Endodermal cell (in vitro differentiated cells): ENCODE measurements around the gene AGXT. TPM values are rescaled to one million over a fixed set of nuclear protein-coding genes. Genes with fewer than 3 reads are reported as not detected.

Source experiments
- DNase-seq: peaks from one replicate; pipeline ENCODE4 v3.0.0-alpha.2; 2017
- H3K27ac ChIP-seq: 2 replicates; pipeline ENCODE4 v1.5.1; 2013; ENCODE audit warnings: mild to moderate bottlenecking, low read depth, low read length, moderate library complexity
- H3K27me3 ChIP-seq: 2 replicates; pipeline ENCODE4 v1.6.1; 2013; ENCODE audit warnings: mild to moderate bottlenecking, low read length, moderate library complexity; ENCODE audit not compliant: insufficient read depth, control insufficient read depth, poor library complexity, severe bottlenecking
- H3K36me3 ChIP-seq: 2 replicates; pipeline ENCODE4 v1.7.0; 2013; ENCODE audit warnings: mild to moderate bottlenecking, low read length, moderate library complexity; ENCODE audit not compliant: control insufficient read depth, insufficient read depth
- H3K4me1 ChIP-seq: one replicate; pipeline ENCODE4 v1.7.0; 2013; ENCODE audit warnings: low read length; ENCODE audit not compliant: control insufficient read depth, insufficient read depth
- H3K4me3 ChIP-seq: 2 replicates; pipeline ENCODE4 v1.5.1; 2013; ENCODE audit warnings: mild to moderate bottlenecking, low read length, moderate library complexity
- H3K9ac ChIP-seq: 2 replicates; pipeline ENCODE4 v1.6.1; 2013; ENCODE audit warnings: mild to moderate bottlenecking, low read length, moderate library complexity; ENCODE audit not compliant: poor library complexity, severe bottlenecking; ENCODE audit errors: extremely low read depth
- H3K9me3 ChIP-seq: 2 replicates; pipeline ENCODE4 v1.6.1; 2013; ENCODE audit warnings: mild to moderate bottlenecking, low read length, moderate library complexity; ENCODE audit not compliant: control insufficient read depth
- H3K27ac Mint-ChIP-seq: 2 replicates; pipeline ENCODE4 v1.8.0; 2020; ENCODE audit warnings: mixed read lengths
- H3K27me3 Mint-ChIP-seq: 2 replicates; pipeline ENCODE4 v1.8.0; 2021; ENCODE audit warnings: mild to moderate bottlenecking, mixed read lengths; ENCODE audit not compliant: insufficient read depth
- H3K36me3 Mint-ChIP-seq: 2 replicates; pipeline ENCODE4 v1.8.0; 2020; ENCODE audit warnings: low read depth, mixed read lengths
- H3K4me1 Mint-ChIP-seq: 2 replicates; pipeline ENCODE4 v1.8.0; 2020; ENCODE audit warnings: mixed read lengths
- H3K4me3 Mint-ChIP-seq: 2 replicates; pipeline ENCODE4 v1.8.0; 2020; ENCODE audit warnings: mild to moderate bottlenecking, moderate library complexity, mixed read lengths
- H3K9me3 Mint-ChIP-seq: 2 replicates; pipeline ENCODE4 v1.8.0; 2020; ENCODE audit warnings: mild to moderate bottlenecking, mixed read lengths
- CTCF ChIP-seq: fragments of 200-600 bp; sonication (generic); conservative IDR thresholded peaks from 2 replicates; pipeline ENCODE4 v1.5.0; 2021; ENCODE audit warnings: antibody characterized with exemption, mild to moderate bottlenecking
- whole genome bisulfite sequencing, 2 experiments: methylation state at CpG; one replicate each; pipeline versions ENCODE4 v1.1.5 to v1.1.7; 2013; ENCODE audit warnings: missing lambda C conversion rate in 2 of 2, mixed read lengths in 1 of 2; ENCODE audit not compliant: insufficient coverage in 1 of 2, insufficient read length in 1 of 2; 5-methylcytosine and 5-hydroxymethylcytosine counted together
- total RNA-seq, 2 donors: library from RNA; stranded (reverse); fragmentation: NEBNext Ultra II Directional in 1 of 2; extraction: Animal tissue kit (Norgen Biotek cat#: 25700) in 1 of 2; gene quantifications; 2 replicates in 1 of 2; 3 replicates in 1 of 2; pipeline ENCODE4 v1.2.1, GENCODE V29; 2021

Gene AGXT
- total RNA-seq, 2 donors from 2014 or later, result 0.31 TPM; not detected in 1

GRCh38 chr2:240914645-240915525 is 46.3 kb downstream of the AGXT start:
- no peak overlapping the region for H3K27ac ChIP-seq
- 71 to 81% methylated on average over 11 to 25 of the region's 25 CpGs for whole genome bisulfite sequencing, 2 experiments
- H3K4me1 Mint-ChIP-seq, result no peaks in the 10 kb centered on the region
- no peak overlapping the region for H3K4me3 Mint-ChIP-seq
- no peak for DNase-seq
- no peaks in the 10 kb centered on the region for H3K36me3 Mint-ChIP-seq
- H3K27ac Mint-ChIP-seq, result no peak overlapping the region
- no peaks in the 10 kb centered on the region for H3K9me3 ChIP-seq
- no peaks in the 10 kb centered on the region for H3K9me3 Mint-ChIP-seq
- no peak overlapping the region for H3K4me3 ChIP-seq
- no peak overlapping the region for H3K9ac ChIP-seq
- peaks cover 20% of the 10 kb centered on the region for H3K27me3 Mint-ChIP-seq
- TF ChIP-seq CTCF, result no peak
- H3K27me3 ChIP-seq, result peaks cover 19% of the 10 kb centered on the region
- no peaks in the 10 kb centered on the region for H3K4me1 ChIP-seq
- no peaks in the 10 kb centered on the region for H3K36me3 ChIP-seq

DNA sequence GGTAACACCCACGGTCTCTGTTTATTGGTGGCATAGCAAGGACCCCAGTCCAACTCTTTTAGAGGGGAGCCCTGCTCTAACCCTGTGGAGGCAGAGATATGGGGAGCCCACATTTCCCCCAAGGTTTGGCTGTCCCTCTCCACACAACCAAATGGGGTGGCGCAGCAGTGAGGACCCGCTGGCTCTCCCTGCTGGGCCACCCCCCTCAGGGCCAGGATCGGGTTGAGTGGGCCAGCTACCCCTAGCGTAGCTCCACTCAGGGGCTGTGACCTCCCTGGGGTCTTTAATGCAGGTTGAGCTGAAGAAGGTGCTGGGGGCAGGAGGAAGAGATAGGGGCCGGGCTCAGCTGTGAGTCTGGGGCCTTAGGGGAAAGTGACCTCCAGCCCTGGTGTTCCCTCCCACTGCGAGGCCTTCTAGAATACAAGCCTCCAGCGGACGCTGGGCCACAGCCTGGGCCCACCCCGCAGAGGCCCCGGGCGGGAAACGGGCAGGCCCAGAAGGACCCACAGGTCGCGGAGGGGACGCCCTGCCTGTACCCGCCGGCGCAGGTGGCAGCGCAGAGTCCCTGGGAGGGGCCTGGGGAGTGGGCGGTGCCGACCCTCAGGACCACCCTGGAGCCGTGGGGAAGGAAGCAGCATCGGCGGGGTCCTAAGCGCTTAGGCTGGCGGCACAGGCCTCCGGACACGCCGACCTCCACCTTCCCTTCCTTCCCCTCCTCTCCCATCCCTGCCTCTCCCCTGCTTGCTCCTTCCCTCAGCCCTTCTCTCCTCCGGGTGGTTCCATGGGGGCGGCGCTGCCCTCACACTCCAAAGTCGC is 47.1 kb downstream of the AGXT start:
- Histone ChIP-seq H3K4me1 (no peaks in the 10 kb centered on the region), H3K9me3 (no peaks in the 10 kb centered on the region), H3K36me3 (no peaks in the 10 kb centered on the region), H3K27ac (no peak overlapping the region), H3K4me3 (no peak overlapping the region), H3K27me3 (peaks cover 19% of the 10 kb centered on the region), H3K9ac (no peak overlapping the region)
- Mint-ChIP-seq H3K9me3 (no peaks in the 10 kb centered on the region), H3K4me1 (no peaks in the 10 kb centered on the region), H3K27me3 (peaks cover 20% of the 10 kb centered on the region), H3K27ac (no peak overlapping the region), H3K36me3 (no peaks in the 10 kb centered on the region), H3K4me3 (peak overlapping the region; percentile 43)
- 20 to 36% methylated on average over 7 to 31 of the region's 34 CpGs for WGBS, 2 experiments
- DNase-seq, result peak; percentile 73
- no peak for TF ChIP-seq CTCF

DNA sequence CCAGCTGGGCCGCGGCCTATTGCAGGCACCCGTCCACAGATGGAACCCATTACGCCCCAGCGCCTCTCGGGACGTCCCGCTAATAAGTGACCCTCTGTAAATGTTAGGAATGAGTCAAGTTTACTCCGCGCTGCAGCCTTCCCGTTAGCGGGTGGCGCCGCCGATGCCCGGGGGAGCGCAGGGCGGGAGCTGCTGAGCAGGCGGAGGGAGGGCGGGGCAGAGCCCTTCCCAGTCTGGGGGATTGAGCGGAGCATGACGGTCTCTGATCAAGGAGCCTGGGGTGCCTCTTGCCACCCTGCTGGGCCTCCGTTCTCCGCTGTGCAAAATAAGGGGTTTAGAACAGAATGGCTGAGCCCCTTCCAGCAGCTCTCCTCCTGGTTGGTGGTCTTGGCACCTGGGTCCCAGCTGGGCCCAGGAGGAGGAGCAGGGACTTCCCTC is 48.0 kb downstream of the AGXT start:
- peak; percentile 82 for DNase-seq
- no peak overlapping the region for H3K27ac ChIP-seq
- Mint-ChIP-seq H3K9me3 (no peaks in the 10 kb centered on the region), H3K4me3 (peak overlapping the region; percentile 43), H3K36me3 (no peaks in the 10 kb centered on the region), H3K27me3 (peaks cover 20% of the 10 kb centered on the region), H3K4me1 (no peaks in the 10 kb centered on the region), H3K27ac (no peak overlapping the region)
- no peaks in the 10 kb centered on the region for H3K4me1 ChIP-seq
- H3K27me3 ChIP-seq, result peaks cover 19% of the 10 kb centered on the region
- WGBS, 2 experiments, result 16 to 23% methylated on average over 14 to 24 of the region's 24 CpGs
- no peaks in the 10 kb centered on the region for H3K36me3 ChIP-seq
- TF ChIP-seq CTCF, result no peak
- H3K9me3 ChIP-seq, result no peaks in the 10 kb centered on the region
- H3K4me3 ChIP-seq, result no peak overlapping the region
- no peak overlapping the region for H3K9ac ChIP-seq
